Right ventricle myocardium superior (tissue), 1 donor: ENCODE results near the gene MT3. TPM values are rescaled to one million over a fixed set of nuclear protein-coding genes. Genes with fewer than 3 reads are reported as not detected.
"Not testable (repeated sequence)": the region's sequence is repeated elsewhere in the genome, so short reads cannot be mapped to it uniquely, and the experiment has no call there.

Experiments used
- ATAC-seq: fragments of 200-7000 bp; cut with Tn5 transposase; one replicate; pipeline ENCODE4 v1.9.1; 2020; ENCODE audit warnings: mild to moderate bottlenecking; ENCODE audit not compliant: poor library complexity
- DNase-seq: peaks from one replicate; pipeline ENCODE4 v3.0.0-alpha.2; 2020
- intact Hi-C: fragments of 100-400 bp; cut with DNase I; formaldehyde crosslinking; loops from one replicate; pipeline ENCODE4 v1.11.2; 2022
- total RNA-seq: library from RNA; stranded (reverse); fragmentation: NEBNext Ultra II Directional; extraction: Animal tissue kit (Norgen Biotek cat#: 25700); gene quantifications from one replicate; pipeline ENCODE4 v1.2.1, GENCODE V29; 2021
- donor health status: DM: no; HTN: yes; CAD: no; lungs with severe emphysema.

MT3 gene
- total RNA-seq, 1 donor from 2014 or later, result 3.5 TPM

DNA sequence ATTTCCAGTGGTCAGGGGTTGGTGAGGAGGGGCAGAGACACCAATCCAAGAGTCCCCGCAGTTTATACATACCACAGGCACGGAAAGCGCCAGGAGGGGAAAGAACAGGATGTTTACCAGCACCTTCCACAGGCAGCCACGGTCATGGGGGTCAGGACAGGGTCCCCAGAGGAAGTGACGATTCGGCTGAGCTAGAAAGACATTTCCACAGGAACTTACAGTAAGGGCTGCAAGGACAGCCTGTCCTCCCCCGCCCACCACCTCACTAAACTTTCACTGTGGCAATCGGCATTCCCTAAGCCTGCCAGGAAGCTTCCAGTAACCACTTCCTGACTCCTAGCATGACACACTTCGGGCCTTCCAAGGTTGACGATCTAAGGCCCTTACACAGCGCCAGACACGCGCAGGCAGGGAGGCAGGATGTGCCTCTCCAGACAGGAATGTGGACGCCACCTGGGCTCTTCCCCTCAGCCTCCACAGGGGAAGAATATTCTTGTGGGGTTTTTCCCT, 17.8 kb downstream of the MT3 start:
- peak; percentile 0 for ATAC-seq
- intact Hi-C loops, result no loop called here
- DNase-seq, result peak; percentile 84

DNA sequence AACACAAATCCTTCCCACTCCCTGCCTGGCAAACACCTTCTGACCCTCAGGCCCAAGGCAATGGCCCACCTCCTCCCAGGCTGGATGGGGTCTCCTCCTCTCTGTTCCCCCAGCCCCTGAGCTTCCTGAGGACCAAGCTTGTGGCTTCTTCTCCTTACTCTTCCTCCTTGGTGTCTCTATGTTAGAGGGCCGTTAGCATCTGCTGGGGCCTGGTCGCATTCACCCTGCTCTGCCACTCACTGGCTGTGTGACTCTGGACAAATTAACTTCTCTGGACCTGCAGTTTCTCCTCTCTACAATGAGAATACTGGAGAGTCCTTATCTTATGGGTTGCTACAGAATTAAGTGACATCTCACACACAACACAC, 18.3 kb downstream of the MT3 start:
- DNase-seq (no peak), ATAC-seq (no peak)
- intact Hi-C loops, result loop anchor here (2.0 kb wide), 1 partner anchor 75 kb away; the partner anchor contains the start of gene MT1X

DNA sequence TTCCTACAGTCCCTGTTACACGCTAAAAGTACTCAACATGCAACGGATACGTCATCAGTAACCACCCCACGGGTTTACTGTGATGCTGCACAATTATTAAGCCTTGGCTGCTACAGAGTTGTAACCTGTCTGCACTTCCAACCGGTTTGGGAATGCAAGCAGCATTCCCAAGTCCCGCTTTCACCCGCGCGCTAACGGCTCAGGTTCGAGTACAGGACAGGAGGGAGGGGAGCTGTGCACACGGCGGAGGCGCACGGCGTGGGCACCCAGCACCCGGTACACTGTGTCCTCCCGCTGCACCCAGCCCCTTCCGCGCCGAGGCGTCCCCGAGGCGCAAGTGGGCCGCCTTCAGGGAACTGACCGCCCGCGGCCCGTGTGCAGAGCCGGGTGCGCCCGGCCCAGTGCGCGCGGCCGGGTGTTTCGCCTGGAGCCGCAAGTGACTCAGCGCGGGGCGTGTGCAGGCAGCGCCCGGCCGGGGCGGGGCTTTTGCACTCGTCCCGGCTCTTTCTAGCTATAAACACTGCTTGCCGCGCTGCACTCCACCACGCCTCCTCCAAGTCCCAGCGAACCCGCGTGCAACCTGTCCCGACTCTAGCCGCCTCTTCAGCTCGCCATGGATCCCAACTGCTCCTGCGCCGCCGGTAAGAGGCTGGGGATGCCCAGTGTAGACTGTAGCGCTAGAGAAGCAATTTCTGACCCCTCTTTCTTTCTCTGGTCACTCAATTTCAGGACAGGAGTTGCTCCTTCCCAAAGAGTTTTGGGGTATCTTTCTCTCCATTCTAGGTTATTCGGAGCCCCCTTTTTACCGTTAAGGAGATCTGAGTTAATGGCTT, 18.9 kb downstream of the MT3 start, which contains the start of gene MT2A:
MT2A (plus strand) TSS at position 542 of the 833 bp plus-strand sequence; CDS start at position 614, 72 bp downstream.
- peak; percentile 84 for ATAC-seq
- DNase-seq, result peak; percentile 98
- intact Hi-C loops, result loop anchor here (2.0 kb wide), 1 partner anchor 75 kb away; the partner anchor contains the start of gene MT1X

DNA sequence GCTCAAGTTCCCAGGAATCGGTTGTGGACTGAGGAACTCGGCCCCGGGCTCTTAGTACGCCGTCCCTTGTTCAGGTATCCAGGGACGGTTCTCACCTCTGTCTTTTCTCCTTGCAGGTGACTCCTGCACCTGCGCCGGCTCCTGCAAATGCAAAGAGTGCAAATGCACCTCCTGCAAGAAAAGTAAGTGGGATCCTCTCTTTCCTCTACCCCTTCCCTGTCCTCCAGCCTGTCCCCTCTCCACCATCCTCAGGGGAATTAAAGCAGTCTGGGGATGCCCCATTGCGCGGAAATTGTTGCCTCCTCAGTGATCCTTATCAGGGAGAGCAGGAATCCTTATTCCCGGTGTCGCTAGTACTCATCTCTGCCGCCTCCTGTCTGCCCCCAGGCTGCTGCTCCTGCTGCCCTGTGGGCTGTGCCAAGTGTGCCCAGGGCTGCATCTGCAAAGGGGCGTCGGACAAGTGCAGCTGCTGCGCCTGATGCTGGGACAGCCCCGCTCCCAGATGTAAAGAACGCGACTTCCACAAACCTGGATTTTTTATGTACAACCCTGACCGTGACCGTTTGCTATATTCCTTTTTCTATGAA, 19.6 kb downstream of the MT3 start:
- DNase-seq (no peak), ATAC-seq (no peak)
- intact Hi-C loops, result loop anchor here (2.0 kb wide), 1 partner anchor 74 kb away; the partner anchor contains the start of gene MT1X

DNA sequence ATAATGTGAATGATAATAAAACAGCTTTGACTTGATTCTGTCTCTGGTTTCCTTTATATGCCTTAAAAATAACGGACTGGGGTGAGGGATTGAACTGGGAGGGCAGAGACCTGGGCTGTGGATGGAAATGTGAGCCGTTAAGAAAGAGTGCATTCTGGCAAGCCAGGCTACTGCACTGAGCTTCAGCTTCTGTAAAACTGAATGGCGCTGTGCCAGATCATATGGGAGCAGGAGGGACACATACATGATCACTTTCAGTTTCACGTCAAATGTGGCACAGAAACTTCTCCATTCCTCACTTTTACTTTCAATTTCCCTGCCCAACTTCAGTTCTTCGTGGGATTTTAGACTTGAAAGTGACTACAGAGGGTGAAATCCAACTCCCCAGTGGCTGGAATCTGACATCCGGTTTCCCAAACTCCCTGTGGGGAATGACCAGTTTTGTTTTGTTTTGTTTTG, 20.2 kb downstream of the MT3 start:
- peak; percentile 23 for ATAC-seq
- intact Hi-C loops, result loop anchor here (2.0 kb wide), 1 partner anchor 73 kb away; the partner anchor contains the start of gene MT1X
- DNase-seq, result peak; percentile 70

DNA sequence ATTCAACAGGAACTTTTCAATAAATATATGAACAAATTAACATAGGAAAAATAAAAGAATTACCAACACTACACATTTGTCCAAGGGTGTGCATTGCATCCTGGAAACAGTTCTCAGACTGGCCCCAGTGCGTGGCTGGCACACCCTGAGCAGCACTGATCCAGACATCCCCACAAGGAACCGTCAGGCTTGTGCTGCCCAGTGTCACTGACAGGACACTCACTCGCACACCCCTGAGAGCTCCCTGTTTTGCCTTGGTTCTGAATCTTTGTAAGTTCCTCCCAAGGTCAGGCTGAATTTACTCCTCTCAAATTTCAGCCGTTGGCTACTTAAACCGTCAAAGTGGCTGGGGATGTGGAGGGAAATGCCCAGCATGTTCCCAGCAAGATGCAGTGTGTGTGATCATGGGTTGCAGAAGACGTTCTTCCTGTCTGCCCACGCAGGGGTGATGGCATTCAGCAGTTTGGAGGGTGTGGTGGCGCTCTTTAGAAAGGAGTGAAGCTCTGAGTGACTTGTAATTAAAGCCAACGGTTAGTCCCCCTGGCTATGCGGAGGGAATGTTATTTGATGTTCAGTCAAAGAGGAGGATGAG, 20.8 kb downstream of the MT3 start:
- no peak for DNase-seq
- ATAC-seq, result peak; percentile 3
- intact Hi-C loops, result no loop called here

DNA sequence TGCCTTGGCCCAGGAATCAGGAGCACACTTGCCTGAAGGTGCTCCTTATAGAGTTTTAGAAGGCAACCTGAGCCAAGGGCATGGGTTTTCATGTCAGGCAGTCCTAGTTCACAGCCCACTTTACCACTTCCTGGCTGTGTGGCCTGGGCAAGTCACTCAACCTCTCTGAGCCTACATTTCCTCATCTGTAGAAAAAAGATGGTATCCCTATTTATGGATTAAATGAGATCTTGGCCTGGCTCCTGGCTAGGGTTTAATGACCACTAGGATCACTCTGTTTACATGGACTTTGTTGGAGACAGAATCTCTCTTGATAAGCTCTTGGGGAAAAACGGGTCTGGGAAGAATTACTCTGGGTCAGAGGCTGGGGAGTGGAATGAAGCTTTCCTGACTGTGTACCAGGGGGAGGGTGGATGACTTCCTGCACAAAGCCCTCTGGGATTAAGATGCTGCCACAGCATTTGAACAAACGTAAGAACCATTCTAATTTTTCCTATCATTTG, 21.3 kb downstream of the MT3 start:
- DNase-seq, result no peak
- intact Hi-C loops, result no loop called here

DNA sequence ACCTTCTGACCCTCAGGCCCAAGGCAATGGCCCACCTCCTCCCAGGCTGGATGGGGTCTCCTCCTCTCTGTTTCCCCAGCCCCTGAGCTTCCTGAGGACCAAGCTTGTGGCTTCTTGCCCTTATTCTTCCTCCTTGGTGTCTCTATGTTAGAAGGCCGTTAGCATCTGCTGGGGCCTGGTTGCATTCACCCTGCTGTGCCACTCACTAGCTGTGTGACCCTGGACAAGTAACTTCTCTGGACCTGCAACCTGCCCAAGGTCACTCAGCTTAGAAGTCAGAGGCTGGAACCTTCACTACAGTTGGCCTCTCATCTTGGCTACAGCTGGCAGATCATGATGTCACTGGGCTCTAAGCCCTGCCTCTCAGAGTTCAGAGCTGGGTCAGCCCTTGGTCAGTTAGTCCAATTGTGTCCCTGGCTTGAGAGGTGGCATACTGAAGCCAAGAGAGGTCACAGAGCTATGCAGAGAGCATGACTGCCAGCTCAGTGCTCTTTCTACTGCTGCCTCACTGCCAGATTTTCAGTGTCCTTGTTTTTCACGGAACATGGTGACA, 22.0 kb downstream of the MT3 start:
- ATAC-seq (peak; percentile 64), DNase-seq (peak; percentile 81)
- intact Hi-C loops, result no loop called here

More for the DNA sequence above, 21.3 kb downstream of the MT3 start:
- no peak for ATAC-seq

DNA sequence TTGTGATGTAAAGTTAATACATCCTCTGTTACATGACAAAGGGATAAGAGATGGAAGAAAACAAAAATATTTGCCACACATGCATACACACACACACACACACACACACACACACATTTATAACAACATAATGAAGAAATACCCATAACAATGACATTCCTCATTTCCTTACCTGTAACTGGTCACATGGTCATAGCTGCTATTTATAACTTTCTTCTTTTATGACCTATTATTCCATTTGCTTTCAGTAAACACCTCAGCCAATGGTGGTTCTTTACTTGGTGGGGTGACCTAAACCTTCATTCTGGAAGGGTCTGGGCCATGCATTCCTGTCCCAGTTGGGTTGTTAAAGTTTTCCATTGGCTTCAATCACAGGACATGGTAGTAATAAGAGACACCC, 24.4 kb downstream of the MT3 start:
- ATAC-seq, result no peak
- no peak for DNase-seq
- intact Hi-C loops, result no loop called here

DNA sequence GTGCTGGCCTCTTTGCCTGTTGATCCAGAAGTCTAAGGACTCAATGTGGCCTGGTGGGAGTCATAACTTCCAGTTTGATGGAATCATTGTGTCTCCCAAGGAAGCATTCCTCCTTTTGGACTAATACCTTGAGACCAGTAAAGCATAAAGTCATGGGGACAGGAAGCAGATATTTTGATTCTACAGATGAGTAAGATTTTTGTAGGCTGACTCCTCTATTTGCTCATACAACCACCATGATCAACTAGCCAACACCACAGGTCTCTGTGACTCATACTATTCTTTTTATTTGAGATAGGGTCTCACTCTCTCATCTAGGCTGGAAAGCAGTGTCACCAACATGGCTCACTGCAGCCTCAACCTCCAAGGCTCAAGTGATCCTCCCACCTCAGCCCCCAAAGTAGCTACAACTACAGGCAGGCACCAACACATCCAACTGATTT, 25.2 kb downstream of the MT3 start:
- DNase-seq, result no peak
- intact Hi-C loops, result no loop called here
- no peak for ATAC-seq

DNA sequence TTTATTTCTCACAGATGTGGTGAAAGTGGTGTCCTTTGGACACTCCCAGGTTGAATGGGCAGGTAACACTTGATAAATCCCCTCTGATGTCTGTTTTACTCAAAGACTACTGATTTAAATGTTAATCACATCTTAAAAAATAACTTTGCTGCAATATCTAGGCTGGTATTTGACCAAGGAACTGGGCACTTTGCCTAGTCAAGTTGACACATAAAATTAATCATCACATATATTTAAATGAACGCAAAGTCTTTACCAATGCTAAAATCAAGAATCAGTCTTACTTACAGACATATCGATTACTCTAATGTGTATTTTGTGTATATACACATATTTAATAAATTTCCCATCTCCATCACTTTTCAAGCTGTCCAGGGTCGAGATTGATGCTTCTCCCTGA, 26.0 kb downstream of the MT3 start:
- intact Hi-C loops, result no loop called here
- ATAC-seq (no peak), DNase-seq (no peak)

DNA sequence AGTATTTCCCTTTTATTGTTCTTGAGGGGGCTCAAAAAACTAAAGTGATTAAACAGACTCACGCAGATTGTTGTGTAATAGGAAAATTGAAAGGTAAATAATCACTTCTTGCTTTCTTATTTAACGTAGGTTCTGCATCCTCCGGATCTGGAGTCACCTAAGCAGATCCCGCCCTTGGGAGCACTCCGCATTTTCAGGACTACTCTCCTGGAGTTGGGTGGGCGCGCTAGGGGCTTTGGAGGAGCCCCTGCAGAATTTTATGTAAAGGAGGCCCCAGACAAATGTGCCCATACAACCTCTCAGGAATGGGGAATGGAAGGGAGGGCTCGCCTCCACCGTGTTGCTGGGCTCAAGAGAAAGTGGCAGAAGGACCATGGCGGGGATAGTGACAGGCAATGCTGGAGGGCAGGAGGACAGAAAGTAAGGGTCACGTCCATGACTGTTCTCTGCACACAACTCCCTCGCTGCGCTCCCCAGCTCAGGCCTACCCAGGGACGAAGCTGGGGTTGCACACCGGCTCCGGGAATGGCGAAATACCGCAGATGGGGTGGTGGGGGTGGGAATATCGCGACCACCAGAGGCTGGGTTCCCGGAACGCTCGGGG, 27.4 kb downstream of the MT3 start:
- intact Hi-C loops, result no loop called here
- ATAC-seq, result peak; percentile 11
- no peak for DNase-seq

DNA sequence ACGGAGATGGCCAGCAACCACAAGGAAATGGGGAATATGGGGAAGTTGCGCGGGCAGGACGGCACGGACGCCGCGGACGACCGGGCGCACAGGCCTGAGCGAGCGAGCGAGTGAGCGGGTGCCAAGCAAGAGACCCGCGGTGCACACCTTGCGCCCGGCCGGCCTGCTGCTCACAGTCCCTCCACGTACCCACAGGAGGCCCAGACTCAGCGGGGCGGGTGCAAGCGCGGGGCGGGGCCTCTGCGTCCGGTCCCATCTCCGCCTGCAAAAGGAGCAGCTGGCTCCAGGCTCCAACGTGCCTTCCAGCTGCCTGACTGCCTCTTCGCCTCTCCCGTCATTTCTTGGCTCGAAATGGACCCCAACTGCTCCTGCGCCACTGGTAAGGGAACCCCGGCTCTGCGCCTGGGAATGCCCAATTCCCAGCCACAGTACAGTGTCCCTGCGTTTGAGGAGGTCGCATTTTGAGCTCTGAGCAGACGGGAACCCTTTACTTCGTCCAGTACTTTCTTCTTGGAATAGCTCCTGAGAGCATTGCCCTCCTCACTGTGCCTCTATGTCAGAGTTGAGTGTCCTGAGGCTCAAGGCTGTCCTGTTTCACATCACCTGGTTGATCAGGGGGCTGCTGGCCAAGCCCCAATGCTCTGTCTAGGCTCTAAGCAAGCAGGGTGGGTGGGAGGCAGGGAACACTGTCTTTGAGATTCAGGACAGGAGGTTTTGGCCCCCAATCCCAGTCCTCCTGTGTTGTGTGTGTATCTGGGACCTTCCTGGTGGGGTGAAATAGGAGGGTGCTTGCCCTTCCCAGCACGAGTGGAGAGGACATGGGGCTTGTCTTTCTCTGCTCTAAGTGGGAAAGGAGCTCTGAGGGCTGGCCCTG, 28.1 kb downstream of the MT3 start:
- peak; percentile 92 for DNase-seq
- intact Hi-C loops, result no loop called here
- peak; percentile 95 for ATAC-seq

DNA sequence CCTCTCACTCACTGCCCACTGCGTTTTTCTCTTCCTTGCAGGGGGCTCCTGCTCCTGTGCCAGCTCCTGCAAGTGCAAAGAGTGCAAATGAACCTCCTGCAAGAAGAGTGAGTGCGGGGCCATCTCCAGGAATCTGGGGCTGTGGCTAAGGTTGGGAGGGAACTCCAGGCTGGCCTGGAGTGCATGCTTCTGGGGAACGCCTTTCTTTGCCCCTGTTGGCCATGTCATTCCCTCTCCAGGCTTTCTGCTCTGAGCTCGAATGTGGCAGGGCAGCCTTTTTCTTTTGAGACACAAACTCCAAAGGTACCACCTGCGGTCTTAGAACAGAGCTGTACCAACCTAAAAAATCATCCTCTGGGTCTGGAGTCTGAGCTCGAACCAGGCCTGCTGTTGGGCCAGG, 28.8 kb downstream of the MT3 start:
- no peak for ATAC-seq
- no peak for DNase-seq
- intact Hi-C loops, result no loop called here

DNA sequence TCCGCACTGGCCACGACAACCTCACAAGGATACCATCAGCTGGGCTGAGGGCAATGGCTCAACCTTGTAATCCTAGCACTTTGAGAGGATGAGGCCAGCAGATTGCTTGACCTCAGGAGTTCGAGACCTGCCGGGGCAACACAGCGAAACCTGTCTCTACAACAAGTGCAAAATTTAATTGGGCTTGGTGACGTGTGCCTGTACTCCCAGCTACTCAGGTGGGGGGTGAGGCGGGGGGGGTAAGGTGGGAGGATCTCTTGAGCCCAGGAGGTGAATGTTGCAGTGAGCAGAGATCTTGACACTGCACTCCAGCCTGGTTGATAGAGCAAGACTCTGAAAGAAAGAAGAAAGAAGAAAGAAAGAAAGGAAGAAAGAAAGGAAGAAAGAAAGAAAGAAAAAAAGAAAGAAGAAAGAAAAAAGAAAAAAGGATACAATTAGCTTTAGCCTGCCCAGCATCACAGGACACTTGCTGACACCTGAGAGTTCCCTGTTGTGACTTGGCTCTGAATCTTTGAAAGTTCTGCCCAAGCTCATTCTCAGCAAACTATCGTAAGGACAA, 31.1 kb downstream of the MT3 start:
- DNase-seq (no peak), ATAC-seq (no peak)
- intact Hi-C loops, result no loop called here

DNA sequence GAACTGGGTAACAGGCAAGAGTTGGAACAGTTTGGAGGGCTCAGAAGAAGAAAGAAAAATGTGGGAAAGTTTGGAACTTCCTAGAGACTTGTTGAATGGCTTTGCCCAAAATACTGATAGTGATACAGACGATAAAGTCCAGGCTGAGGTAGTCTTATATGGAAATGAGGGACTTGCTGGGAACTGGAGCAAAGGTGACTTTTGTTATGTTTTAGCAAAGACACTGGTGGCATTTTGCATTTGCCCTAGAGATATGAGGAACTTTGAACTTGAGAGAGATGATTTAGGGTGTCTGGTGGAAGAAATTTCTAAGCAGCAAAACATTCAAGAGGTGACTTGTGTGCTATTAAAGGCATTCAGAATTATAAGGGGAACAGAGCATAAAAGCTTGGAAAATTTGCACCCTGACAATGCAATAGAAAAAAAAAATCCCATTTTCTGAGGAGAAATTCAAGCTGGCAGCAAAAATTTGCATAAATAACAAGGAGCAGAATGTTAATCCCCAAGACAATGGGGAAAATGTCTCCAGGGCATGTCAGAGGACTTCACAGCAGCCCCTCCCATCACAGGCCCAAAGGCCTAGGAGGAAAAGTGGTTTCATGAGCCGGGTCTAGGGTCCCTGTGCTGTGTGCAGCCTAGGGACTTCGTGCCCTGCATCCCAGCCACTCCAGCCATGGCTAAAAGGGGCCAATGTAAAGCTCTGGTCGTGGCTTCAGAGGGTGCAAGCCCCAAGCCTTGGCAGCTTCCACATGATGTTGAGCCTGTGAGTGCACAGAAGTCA, 32.5 kb downstream of the MT3 start:
- intact Hi-C loops, ATAC-seq, DNase-seq: not testable (repeated sequence)
